Body of pancreas (tissue), 4 donors: ENCODE measurements around the gene GGA2.

Experiments
- CTCF ChIP-seq, 7 experiments: fragments of 450-650 bp in 4 of 7; fragments of 200-600 bp in 3 of 7; sonication (generic) in 3 of 7; IDR thresholded peaks; one replicate each; pipeline ENCODE4 v1.5.1; 2016 to 2019; ENCODE audit warnings: antibody characterized with exemption in 7 of 7
- POLR2A ChIP-seq, 3 donors: fragments of 450-650 bp; IDR thresholded peaks; one replicate each; pipeline ENCODE4 v1.6.1; 2016; ENCODE audit warnings: antibody characterized with exemption in 3 of 3, mild to moderate bottlenecking in 2 of 3

- TF ChIP-seq POLR2A (IDR thresholded peaks at IDR 0.05) = peak; percentile 8 to 73 (median 64)
- TF ChIP-seq CTCF (IDR thresholded peaks at IDR 0.05) = peak; percentile 89 to 100 (median 99)
Observed at GRCh38 chr16:23556881-23557778, 46.8 kb upstream of the GGA2 start, which contains the start of the genes EARS2 and UBFD1.
